ENCODE measurements around the gene CEACAM6.

CEACAM6 gene

GRCh38 chr19:41808663-41809566, 53.6 kb downstream of the CEACAM6 start:
- DNase-seq (ENCODE audit: low read depth), result no peak
- no peak for TF ChIP-seq CTCF (conservative IDR thresholded peaks at IDR 0.05; ENCODE audit: low read depth, low read length)
- H3K4me3 ChIP-seq (ENCODE audit: low read length), result no peak overlapping the region

- H3K4me3 ChIP-seq (ENCODE audit: low read length), result no peak overlapping the region
- no peak for TF ChIP-seq CTCF (conservative IDR thresholded peaks at IDR 0.05; ENCODE audit: low read depth, low read length)
- DNase-seq (ENCODE audit: low read depth), result no peak
These were observed 55.0 kb downstream of the CEACAM6 start for GRCh38 chr19:41810301-41810700.

- H3K4me3 ChIP-seq (ENCODE audit: low read length), result no peak overlapping the region
- no peak for TF ChIP-seq CTCF (conservative IDR thresholded peaks at IDR 0.05; ENCODE audit: low read depth, low read length)
- no peak for DNase-seq (ENCODE audit: low read depth)
These were observed 55.7 kb downstream of the CEACAM6 start for GRCh38 chr19:41811036-41811435.

GRCh38 chr19:41811981-41812380, 56.7 kb downstream of the CEACAM6 start:
- no peak for DNase-seq (ENCODE audit: low read depth)
- H3K4me3 ChIP-seq (ENCODE audit: low read length), result no peak overlapping the region
- TF ChIP-seq CTCF (conservative IDR thresholded peaks at IDR 0.05; ENCODE audit: low read depth, low read length), result no peak

- TF ChIP-seq CTCF (conservative IDR thresholded peaks at IDR 0.05; ENCODE audit: low read depth, low read length), result no peak
- H3K4me3 ChIP-seq (ENCODE audit: low read length), result no peak overlapping the region
- DNase-seq (ENCODE audit: low read depth), result no peak
These were observed 58.6 kb downstream of the CEACAM6 start for GRCh38 chr19:41813911-41814310.

GRCh38 chr19:41815301-41815700, 60.0 kb downstream of the CEACAM6 start:
- no peak overlapping the region for H3K4me3 ChIP-seq (ENCODE audit: low read length)
- no peak for TF ChIP-seq CTCF (conservative IDR thresholded peaks at IDR 0.05; ENCODE audit: low read depth, low read length)
- DNase-seq (ENCODE audit: low read depth), result no peak

- no peak for DNase-seq (ENCODE audit: low read depth)
- TF ChIP-seq CTCF (conservative IDR thresholded peaks at IDR 0.05; ENCODE audit: low read depth, low read length), result no peak
- no peak overlapping the region for H3K4me3 ChIP-seq (ENCODE audit: low read length)
These were observed 61.4 kb downstream of the CEACAM6 start for GRCh38 chr19:41816761-41817160.

All from retinal pigment epithelial cell (primary cell).